Stimulated activated effector memory CD8-positive, alpha-beta T cell treated with anti-CD3 and anti-CD28 coated beads, Interleukin-12 subunit alpha, Interleukin-12 subunit beta, amount 100 ng/mL, for 72 hours (primary cell): Measurements from ENCODE around the gene ZNF91.
A peak's percentile ranks its signal among the peaks of the same experiment; 100 is the strongest.
"Not testable (repeated sequence)": the region's sequence is repeated elsewhere in the genome, so short reads cannot be mapped to it uniquely, and the experiment has no call there.

Experiments used
- ATAC-seq: fragments of 150-1000 bp; cut with Tn5 transposase; 2 replicates; pipeline ENCODE4 v1.10.0; 2021
- DNase-seq, 2 donors: peaks; one replicate each; pipeline ENCODE4 v3.0.0; 2021 to 2022; ENCODE audit warnings: low spot score in 2 of 2
- H3K27ac Mint-ChIP-seq: one replicate; pipeline ENCODE4 v1.8.0; 2022; ENCODE audit warnings: mild to moderate bottlenecking, mixed read lengths
- H3K36me3 Mint-ChIP-seq: one replicate; pipeline ENCODE4 v1.8.0; 2022; ENCODE audit warnings: mild to moderate bottlenecking, mixed read lengths
- H3K4me1 Mint-ChIP-seq: one replicate; pipeline ENCODE4 v1.8.0; 2022; ENCODE audit warnings: mixed read lengths
- H3K4me3 Mint-ChIP-seq: one replicate; pipeline ENCODE4 v1.8.0; 2022; ENCODE audit warnings: mild to moderate bottlenecking, mixed read lengths
- H3K9me3 Mint-ChIP-seq: one replicate; pipeline ENCODE4 v1.8.0; 2022; ENCODE audit warnings: mixed read lengths

Gene ZNF91

DNA sequence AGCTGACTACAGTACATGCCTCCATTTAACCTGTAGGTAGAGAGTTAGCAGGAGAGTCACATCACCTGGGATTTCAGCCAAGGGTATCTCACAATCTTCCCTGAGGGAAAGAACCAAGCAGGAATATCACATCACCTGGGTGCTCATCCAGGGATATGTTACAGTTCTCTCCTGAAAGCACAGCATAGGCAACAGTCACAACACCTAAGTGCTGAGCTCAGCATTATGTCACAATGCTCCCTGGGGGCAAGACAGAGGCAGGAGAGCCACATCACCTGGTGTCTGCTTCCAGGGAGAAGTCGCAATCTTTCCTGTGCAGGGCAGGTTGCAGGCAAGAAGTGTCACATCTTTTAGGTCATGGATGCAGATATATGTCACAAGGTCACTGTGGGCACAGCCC lies 9.4 kb upstream of the ZNF91 start:
- ATAC-seq (no peak), DNase-seq (no peak)
- no peak overlapping the region for H3K4me3 Mint-ChIP-seq
- H3K27ac Mint-ChIP-seq, result no peak overlapping the region
- no peaks in the 10 kb centered on the region for H3K9me3 Mint-ChIP-seq
- no peaks in the 10 kb centered on the region for H3K36me3 Mint-ChIP-seq
- H3K4me1 Mint-ChIP-seq, result peaks cover 9% of the 10 kb centered on the region

DNA sequence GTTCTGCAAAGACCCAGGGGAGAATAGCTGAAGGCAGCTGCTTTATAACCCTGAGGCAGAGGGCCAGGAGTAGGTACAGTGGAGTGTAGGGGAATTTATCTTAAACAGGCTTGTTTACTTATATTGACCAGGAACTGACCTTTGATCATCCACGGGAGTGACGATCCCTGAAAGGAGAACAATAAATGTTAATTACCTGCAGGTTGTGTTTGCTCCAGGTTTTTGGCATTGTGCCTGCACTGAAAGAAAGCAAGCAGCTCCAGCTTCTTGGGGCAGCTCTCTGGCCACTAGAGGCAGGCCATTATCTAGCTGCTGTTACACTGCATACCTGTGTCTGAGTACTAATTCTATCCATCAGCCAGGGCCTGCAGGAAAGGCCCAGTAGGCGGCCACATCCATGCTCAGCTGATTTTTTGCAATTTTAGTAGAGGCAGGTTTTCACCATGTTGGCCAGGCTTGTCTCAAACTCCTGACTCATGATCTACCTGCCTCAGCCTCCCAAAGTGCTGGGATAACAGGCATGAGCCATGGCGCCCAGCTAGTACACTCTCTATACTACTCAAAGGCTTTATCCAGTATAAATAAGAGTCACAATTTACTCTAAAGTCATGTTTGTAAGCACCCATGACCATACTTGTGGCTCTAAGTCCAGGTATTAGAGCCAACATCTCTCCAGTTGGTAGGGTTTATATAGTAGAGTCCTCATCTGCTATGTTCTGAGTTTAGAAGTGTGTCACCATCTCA lies 8.5 kb upstream of the ZNF91 start:
- Mint-ChIP-seq H3K4me1 (peaks cover 9% of the 10 kb centered on the region), H3K9me3 (no peaks in the 10 kb centered on the region), H3K36me3 (no peaks in the 10 kb centered on the region), H3K27ac (no peak overlapping the region), H3K4me3 (no peak overlapping the region)
- no peak for DNase-seq
- ATAC-seq, result no peak

DNA sequence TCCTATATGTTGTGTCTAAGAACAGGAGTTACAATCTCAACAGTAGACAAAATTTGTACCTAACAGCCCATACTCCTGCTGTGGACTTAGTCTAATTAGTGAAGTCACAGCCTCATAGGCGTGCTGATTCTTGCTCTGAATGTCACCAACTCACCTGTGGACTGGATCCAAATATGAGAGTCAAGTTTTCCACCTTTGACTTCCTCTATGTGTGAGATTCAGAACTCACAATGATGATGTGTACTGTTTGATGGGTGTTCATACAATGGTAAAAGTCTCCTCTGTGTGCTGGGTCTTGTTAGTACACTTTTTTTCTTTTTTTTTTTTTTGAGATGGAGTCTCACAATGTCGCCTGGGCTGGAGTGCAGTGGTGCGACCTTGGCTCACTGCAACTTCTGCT lies 7.8 kb upstream of the ZNF91 start:
- Mint-ChIP-seq H3K4me3 (no peak overlapping the region), H3K9me3 (no peaks in the 10 kb centered on the region)
- ATAC-seq, result no peak

DNA sequence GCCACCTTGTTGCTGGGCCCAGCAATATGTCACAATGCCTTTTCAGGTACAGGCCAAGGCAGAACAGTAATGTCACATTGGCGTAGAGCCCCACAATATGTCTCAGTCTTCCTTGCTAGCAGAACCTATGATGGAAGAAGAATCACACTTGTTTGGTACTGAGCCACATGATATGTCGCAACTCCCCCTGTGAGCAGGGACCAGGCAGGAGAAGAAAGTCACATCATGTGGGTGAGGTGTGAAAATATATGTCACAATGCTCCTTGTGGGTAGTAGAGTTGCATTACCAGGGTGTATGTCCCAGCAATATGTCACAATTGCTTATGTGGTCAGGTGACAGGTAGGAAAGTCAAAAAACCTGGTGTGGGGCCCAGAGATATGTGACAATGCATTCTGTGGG lies 7.1 kb upstream of the ZNF91 start:
- peaks cover 9% of the 10 kb centered on the region for H3K4me1 Mint-ChIP-seq
- H3K36me3 Mint-ChIP-seq, result no peaks in the 10 kb centered on the region
- H3K27ac Mint-ChIP-seq, result no peak overlapping the region
- DNase-seq, result no peak
- H3K4me3 Mint-ChIP-seq, result no peak overlapping the region
- peak; percentile 74 for ATAC-seq
- no peaks in the 10 kb centered on the region for H3K9me3 Mint-ChIP-seq

More for the DNA sequence above, 7.8 kb upstream of the ZNF91 start:
- Mint-ChIP-seq H3K27ac (no peak overlapping the region), H3K36me3 (no peaks in the 10 kb centered on the region), H3K4me1 (peaks cover 9% of the 10 kb centered on the region)
- no peak for DNase-seq

DNA sequence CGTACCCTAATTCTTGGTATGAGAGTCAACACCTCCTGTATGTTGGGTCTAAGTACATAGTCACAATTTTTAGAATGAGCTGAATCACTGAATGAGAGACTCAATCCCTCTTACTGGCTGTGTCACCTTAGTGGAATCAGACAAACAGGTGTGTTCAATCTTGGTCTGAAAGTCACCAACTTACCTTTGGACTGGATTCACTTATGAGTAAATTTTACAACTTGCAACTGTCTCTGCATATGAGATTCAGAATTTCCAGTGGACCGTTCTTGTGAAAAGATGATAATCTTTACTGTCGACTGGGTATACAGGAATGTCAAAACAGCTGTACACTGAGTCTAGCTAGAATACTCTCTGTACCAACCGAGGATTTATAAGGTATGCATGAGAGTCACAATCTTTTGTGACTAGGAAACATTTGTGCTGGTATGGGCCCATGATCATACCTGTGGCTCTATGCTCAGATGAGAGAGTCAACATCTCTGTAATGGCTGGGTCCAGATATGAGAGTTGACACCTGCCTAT lies 5.9 kb upstream of the ZNF91 start:
- no peak overlapping the region for H3K4me3 Mint-ChIP-seq
- no peaks in the 10 kb centered on the region for H3K36me3 Mint-ChIP-seq
- H3K9me3 Mint-ChIP-seq, result no peaks in the 10 kb centered on the region

DNA sequence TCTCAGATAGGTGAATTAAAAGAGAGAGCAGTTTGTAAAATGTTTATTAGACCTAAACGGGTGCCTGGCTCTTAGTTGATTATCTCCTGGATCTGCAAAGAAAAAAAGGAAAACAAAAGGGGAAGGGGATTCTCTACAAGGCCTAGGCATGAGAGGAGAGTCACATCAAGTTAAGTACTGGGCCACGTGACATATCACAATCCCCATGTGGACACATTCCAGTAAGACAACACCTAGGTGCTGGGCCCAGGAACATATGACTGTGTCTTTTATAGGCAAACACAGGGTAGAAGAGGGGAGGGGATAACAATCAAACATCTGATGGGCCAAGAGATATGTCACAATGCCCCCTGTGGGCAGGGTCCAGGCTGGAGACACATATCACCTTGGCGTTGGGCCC lies 4.2 kb upstream of the ZNF91 start:
- Mint-ChIP-seq H3K36me3 (peaks cover 11% of the 10 kb centered on the region), H3K27ac (no peak overlapping the region), H3K9me3 (no peaks in the 10 kb centered on the region), H3K4me1 (peaks cover 9% of the 10 kb centered on the region), H3K4me3 (no peak overlapping the region)
- ATAC-seq (no peak), DNase-seq (no peak)

More for the DNA sequence above, 5.9 kb upstream of the ZNF91 start:
- ATAC-seq (peak; percentile 42), DNase-seq (no peak)
- no peak overlapping the region for H3K27ac Mint-ChIP-seq
- H3K4me1 Mint-ChIP-seq, result peaks cover 9% of the 10 kb centered on the region

DNA sequence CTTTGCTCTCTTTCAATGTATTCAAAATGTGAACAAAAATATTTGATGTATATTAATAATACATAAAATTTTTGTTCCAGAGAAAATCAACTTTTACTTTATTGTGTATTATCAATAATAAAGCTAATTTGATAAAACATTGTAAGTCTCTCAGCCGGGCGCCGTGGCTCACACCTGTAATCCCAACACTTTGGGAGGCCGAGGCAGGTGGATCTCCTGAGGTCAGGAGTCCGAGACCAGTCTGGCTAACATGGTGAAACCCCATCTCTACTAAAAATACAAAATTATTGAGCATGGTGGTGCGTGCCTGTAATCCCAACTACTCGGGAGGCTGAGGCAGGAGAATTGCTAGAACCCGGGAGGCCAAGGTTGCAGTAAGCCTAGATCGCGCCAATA lies 449 bp upstream of the ZNF91 start:
- ATAC-seq, H3K9me3 Mint-ChIP-seq: not testable (repeated sequence)
- peak overlapping the region; percentile 97 for H3K27ac Mint-ChIP-seq

DNA sequence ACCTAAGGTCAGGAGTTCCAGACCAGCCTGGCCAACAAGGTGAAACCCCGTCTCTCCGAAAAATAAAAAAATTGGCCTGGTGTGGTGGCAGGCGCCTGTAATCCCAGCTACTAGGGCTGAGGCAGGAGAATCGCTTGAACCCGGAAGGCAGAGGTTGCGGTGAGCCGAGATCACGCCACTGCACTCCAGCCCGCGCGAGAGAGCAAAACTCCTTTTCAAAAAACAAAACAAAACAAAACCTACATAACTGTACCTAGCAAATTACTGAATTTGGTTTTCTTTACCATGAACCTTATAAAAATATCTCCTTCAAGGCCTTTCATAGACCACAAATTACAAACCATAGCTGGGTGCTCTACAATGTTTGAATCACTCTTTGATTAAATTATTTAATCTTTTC lies 760 bp downstream of the ZNF91 start:
- Mint-ChIP-seq H3K4me1 (peaks cover 27% of the 10 kb centered on the region), H3K36me3 (peaks cover 54% of the 10 kb centered on the region), H3K27ac (peak overlapping the region; percentile 97), H3K9me3 (no peaks in the 10 kb centered on the region), H3K4me3 (peak overlapping the region; percentile 92)
- DNase-seq, result peak in 1 of 2 donors; percentile 57
- ATAC-seq, result no peak

More for the DNA sequence above, 449 bp upstream of the ZNF91 start:
- H3K4me3 Mint-ChIP-seq, result peak overlapping the region; percentile 92
- peaks cover 46% of the 10 kb centered on the region for H3K36me3 Mint-ChIP-seq
- not testable (repeated sequence) for DNase-seq
- peaks cover 20% of the 10 kb centered on the region for H3K4me1 Mint-ChIP-seq

DNA sequence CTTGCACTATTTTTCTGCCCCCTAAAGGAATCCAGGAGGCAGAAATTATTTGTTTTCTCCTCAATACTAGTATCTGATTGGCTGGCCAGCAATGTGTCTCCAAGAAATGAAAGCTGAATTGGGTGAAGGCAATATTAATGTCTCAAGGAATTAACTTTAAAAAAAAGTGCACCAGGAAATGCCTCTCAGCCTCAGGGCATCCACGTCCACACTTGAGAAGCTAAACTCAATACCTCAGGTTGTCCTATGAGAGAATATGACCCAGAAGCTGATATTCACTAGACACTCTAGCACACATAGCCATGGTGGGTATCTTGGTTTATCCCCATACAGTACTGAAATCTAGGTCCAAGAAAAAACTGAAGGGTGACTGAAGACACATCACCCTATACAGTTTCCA lies 2.1 kb downstream of the ZNF91 start:
- ATAC-seq, result no peak
- Mint-ChIP-seq H3K4me1 (peaks cover 39% of the 10 kb centered on the region), H3K27ac (peak overlapping the region; percentile 97), H3K36me3 (peaks cover 67% of the 10 kb centered on the region), H3K9me3 (no peaks in the 10 kb centered on the region), H3K4me3 (peak overlapping the region; percentile 92)
- no peak for DNase-seq

DNA sequence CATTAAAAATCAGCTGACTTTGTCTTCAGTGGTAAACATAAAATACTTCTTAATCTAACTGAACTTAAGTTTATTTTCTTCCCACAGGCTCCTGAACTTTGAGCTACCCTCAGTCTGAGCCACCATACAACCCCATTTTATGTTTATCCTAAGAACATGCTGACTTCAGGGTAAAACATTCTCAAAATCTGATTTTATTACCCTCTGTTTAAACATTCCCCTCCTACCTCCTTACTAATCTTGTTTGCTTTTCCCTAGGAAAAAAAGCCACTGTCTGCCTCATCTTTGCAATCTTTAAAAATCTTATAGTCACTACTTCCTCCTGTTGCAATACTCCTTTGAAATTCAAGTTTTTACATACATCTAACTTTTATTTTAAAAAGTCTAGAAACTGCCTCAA lies 4.0 kb downstream of the ZNF91 start:
- Mint-ChIP-seq H3K9me3 (no peaks in the 10 kb centered on the region), H3K27ac (no peak overlapping the region), H3K36me3 (peaks cover 86% of the 10 kb centered on the region), H3K4me1 (peaks cover 49% of the 10 kb centered on the region), H3K4me3 (no peak overlapping the region)
- ATAC-seq, result no peak
- DNase-seq, result no peak

DNA sequence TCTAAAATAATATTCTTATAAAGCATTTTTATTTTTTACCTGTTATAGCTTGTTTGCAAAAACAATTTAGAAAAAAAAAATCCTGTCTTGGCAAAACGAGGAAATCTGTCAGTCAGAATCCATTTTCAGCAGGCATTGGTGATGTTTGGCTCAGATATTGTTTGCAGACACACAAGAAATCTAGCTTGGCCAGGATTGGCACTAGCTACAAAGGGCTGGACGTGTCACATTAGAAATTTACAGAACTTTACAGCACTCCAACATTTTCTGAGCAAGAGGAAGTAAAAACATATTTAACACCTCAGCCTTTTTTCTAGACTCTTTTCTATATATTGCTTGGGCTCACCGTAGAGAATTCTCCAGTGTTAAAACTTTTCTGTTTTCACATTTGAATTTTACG lies 9.9 kb downstream of the ZNF91 start:
- no peak overlapping the region for H3K27ac Mint-ChIP-seq
- no peak for DNase-seq
- peaks cover 12% of the 10 kb centered on the region for H3K9me3 Mint-ChIP-seq
- peaks cover 45% of the 10 kb centered on the region for H3K4me1 Mint-ChIP-seq
- ATAC-seq, result no peak
- H3K36me3 Mint-ChIP-seq, result peaks cover 92% of the 10 kb centered on the region
- no peak overlapping the region for H3K4me3 Mint-ChIP-seq

DNA sequence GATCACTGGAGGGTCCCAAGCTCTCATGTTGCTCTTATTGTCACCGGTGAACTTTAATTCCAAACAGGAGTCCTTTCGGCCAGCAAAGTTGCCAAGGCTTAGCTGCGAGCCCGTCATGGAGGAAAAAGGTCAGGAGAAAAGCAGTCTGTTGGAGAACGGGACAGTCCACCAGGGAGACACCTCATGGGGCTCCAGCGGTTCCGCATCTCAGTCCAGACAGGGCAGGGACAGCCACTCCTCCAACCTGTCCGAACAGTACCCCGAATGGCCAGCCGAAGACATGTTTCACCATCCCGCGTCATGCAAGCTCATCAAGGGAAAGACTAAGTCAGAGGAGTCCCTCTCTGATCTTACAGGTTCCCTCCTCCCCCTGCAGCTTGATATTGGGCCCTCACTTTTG lies 10.4 kb downstream of the ZNF91 start:
- no peak for ATAC-seq
- Mint-ChIP-seq H3K4me3 (no peak overlapping the region), H3K4me1 (peaks cover 43% of the 10 kb centered on the region), H3K27ac (no peak overlapping the region), H3K9me3 (peaks cover 12% of the 10 kb centered on the region), H3K36me3 (peaks cover 93% of the 10 kb centered on the region)
- DNase-seq, result peak in 1 of 2 donors; percentile 34

DNA sequence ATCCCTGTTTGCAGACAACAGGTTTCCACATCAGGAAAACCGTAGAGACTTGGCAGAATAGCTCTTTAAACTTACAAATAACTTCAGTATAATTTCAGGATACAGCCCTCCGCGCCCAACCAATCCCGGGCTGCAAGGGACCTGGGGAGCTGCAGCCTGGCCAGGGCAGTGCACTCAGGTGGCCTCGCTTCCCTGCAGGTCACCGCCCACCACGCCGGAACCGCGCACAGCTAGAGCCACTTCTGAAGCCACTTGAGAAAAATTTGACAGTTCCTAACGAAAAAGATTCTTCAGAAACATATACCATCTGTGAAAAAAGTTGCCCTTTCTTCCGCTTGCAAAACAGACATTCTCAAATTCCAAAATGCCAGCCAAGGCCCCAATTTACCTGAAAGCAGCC lies 11.1 kb downstream of the ZNF91 start:
- Mint-ChIP-seq H3K4me3 (no peak overlapping the region), H3K36me3 (peaks cover 93% of the 10 kb centered on the region)

DNA sequence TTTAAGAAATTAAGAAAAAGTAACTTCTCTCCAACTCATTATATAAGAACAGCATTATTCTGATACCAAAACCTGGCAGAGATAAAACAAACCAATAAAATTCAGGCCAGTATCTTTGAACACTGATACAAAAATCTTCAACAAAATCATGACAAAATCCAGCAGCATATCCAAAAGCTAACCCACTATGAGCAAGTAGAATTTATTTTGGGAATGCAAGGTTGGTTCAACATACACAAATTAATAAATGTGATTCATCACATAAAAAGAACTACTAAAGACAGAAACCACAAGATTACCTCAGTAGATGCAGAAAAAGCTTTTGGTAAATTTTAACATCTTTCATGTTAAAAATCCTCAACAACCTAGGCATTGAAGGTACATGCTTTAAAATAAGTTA lies 12.3 kb downstream of the ZNF91 start:
- no peak overlapping the region for H3K4me3 Mint-ChIP-seq

More for the DNA sequence above, 11.1 kb downstream of the ZNF91 start:
- H3K4me1 Mint-ChIP-seq, result peaks cover 43% of the 10 kb centered on the region
- H3K9me3 Mint-ChIP-seq, result peaks cover 12% of the 10 kb centered on the region
- ATAC-seq, result no peak
- no peak overlapping the region for H3K27ac Mint-ChIP-seq
- peak in 1 of 2 donors; percentile 13 for DNase-seq

DNA sequence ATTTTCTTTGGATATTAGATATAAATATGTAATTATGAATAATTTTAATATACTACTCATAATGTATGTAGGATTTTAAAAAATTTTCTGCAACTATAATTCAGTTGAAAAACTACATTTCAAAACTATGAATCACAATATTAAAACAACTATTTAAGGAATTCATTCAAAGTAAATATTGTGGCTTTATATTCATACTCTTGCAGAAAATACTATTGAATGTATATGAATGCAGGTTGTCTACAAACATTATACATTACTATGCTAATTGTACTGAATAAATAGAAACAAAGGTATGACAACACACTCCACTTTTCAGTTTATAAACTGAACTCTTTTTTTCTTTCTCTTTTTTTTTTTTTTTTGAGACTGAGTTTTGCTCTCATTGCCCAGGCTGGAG lies 14.2 kb downstream of the ZNF91 start:
- H3K4me1 Mint-ChIP-seq, result peaks cover 25% of the 10 kb centered on the region
- no peak overlapping the region for H3K27ac Mint-ChIP-seq
- ATAC-seq (no peak), DNase-seq (no peak)
- peaks cover 12% of the 10 kb centered on the region for H3K9me3 Mint-ChIP-seq
- H3K4me3 Mint-ChIP-seq, result no peak overlapping the region
- peaks cover 72% of the 10 kb centered on the region for H3K36me3 Mint-ChIP-seq

More for the DNA sequence above, 12.3 kb downstream of the ZNF91 start:
- peaks cover 12% of the 10 kb centered on the region for H3K9me3 Mint-ChIP-seq
- H3K4me1 Mint-ChIP-seq, result peaks cover 36% of the 10 kb centered on the region
- no peak overlapping the region for H3K27ac Mint-ChIP-seq
- H3K36me3 Mint-ChIP-seq, result peaks cover 85% of the 10 kb centered on the region
- DNase-seq (no peak), ATAC-seq (no peak)

DNA sequence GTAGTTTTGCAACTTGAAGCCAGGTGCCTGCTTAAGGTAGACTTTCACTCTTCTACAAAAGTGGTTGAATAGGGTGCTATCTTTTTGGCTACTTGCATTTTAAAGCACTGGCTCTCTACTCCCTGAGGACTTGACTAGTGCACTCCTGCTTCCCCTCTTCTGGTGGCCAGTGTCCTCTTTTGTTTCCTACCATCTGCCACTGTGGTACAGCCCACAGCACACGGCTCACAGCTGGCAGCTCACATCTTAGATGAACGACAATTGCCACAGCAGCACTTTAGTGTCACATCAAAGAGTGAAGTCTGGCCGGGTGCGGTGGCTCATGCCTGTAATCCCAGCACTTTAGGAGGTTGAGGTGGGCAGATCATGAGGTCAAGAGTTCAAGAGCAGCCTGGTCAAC lies 15.6 kb downstream of the ZNF91 start:
- not testable (repeated sequence) for DNase-seq, ATAC-seq
- Mint-ChIP-seq H3K4me1 (peaks cover 21% of the 10 kb centered on the region), H3K9me3 (peaks cover 11% of the 10 kb centered on the region), H3K36me3 (peaks cover 72% of the 10 kb centered on the region), H3K27ac (peak overlapping the region; percentile 34), H3K4me3 (peak overlapping the region; percentile 25)
